HG03139 (cell line): ENCODE data around the gene PGBD5.

Experiments used
- ATAC-seq: cut with Tn5 transposase; IDR thresholded peaks from one replicate; pipeline ENCODE4 v1.9.1; 2021; ENCODE audit not compliant: unreplicated experiment

The PGBD5 gene

DNA sequence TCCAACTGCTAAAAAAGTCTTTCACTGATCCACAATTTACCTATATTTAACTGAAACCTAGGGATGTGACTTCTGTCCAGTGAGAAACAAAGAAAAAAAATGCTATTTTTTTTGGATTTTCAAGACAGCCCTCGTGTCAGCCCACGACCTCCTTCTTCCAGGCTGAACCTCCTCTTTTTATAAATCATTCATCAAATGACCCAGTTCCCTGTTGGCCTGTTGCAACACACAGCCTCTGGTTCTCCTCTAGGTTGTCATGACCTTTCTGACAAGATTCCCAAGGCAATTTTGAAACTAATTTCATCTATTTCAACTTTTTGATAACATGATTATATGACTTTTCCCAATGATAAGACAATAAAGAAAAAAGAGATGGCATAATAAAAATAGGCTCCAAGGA lies 74.6 kb downstream of the PGBD5 start:
- no peak for ATAC-seq

DNA sequence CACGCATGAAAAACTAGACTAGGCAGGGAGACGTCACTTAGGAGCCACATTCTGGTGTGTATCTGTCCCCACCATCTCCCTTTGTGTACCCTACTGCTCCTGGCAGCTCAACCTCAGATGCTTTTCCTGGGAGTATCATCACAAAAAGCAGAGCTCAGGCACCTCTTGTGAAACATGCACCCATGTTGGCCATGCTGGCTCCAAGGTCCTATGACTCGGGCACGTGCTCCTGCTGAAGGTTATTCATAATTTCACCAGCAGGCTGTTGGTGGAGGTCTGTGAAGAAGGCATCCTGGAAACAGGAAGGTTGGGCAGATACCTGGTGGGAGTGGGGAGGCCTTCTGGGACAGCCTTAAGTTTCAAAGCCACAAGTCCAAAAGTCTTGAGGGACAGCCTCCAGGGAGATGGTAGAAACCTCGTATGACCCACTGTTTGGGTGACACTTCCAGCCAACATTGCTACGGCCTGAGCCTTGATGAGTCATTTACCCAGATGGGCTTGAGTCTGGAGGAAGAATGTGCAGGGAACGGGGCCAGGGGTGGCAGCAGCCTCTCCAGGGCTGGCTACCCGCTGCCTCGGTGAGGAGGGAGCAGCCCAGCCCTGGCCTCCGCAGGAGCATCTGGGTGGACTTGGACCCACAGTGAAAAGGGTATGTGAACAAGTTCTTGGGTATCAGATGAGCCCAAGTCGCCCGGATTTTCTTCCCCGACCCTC lies 75.8 kb downstream of the PGBD5 start:
- no peak for ATAC-seq

GRCh38 chr1:230349020-230349393 lies 77.1 kb downstream of the PGBD5 start:
- ATAC-seq, result no peak

- no peak for ATAC-seq
Observed at GRCh38 chr1:230348386-230349019, 77.6 kb downstream of the PGBD5 start.

DNA sequence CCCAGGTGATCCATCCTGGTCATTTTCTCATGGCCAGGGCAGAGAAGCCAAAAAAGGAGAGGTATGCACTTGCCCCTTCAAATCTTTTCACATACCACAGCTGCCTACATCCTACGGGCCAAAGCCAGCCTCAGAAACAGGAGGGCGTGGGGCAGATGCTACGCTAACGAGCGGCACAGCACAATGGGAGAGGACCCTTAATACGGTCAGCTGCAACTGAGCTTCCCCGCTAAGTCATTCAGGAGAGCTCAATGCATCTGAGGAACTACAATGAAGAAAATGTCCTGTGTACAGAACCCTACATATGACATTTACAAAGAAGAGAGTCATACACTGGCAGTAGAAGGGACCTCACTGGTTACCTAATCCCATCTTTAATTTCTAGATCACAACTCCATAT lies 78.2 kb downstream of the PGBD5 start:
- no peak for ATAC-seq

- ATAC-seq, result no peak
Observed at GRCh38 chr1:230345139-230345885, 80.8 kb downstream of the PGBD5 start.

DNA sequence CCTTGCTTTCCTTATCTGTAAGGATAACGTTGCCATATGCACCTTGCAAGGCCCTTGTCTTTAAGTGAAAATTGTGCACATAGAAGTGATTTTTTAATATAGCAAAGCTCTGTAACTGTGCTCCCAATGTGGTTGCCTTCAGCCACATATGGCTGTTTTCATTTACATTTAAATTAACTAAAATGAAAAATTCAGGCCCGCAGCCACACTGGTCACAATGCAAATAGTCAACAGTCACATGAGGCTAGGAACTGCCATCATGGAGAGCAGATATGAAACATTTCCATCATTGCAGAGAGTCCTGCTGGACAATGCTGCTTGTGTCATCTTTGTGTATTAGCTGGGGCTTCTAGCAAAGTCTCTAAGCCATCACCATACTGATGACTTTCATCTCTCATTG lies 83.4 kb downstream of the PGBD5 start:
- ATAC-seq, result no peak

DNA sequence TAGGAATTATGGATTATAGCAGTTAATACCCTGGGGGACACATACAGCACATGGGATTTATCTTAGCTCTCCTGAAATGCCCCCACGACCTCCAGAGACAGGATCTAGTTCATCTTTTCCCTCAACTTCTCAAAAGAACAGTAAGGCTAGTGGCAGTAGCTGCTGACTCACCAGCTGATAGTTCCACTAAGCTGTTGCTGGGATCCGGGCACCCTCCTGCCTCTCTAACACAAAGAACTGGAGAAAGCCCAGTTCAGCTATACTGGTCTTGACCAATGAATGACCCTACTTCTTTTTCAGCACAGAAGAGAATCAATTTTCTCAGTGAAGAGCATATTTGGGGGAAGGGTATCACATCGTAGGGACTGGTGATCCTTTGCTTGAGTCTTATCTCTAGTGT lies 84.1 kb downstream of the PGBD5 start:
- no peak for ATAC-seq

DNA sequence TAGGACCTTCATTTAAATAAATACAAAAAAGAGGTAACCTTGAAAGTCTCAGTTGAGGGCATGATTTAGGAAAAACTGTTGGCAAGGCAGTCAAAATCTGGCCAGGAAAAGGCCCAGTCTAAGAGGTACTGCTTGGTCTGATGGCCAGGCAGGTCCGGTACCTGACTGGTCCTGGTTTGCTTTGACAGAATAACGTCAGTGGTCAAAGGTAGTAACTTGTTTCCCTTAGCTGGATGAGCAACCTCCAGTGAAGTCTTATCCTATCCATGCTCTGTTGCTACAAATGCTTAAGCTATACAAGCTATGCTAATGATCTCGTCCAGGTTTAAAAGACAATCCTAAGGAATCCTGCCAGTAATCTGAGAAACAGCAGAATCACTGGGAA lies 85.0 kb downstream of the PGBD5 start:
- ATAC-seq, result no peak

GRCh38 chr1:230340526-230341161 lies 85.5 kb downstream of the PGBD5 start:
- ATAC-seq, result no peak

- ATAC-seq, result no peak
Observed at GRCh38 chr1:230339033-230339432, 87.1 kb downstream of the PGBD5 start.

DNA sequence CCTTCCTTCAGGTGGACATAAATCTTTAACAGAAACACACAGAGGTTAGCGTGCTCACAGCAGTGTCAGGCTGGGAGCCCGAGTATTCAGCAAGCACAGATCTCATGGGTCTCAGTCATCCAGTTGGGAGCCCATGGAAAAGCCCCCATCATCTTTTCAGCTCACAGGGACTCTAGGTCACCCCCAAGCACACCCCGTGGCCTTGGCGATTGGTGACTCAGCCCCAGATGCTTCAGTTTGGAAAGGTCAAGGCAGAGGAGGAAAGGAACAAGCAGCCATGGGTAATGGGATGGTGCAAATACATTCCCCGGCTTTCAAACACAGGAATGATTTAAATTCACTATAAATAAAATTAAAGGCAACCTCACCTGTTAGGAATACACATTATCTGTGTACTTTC lies 88.9 kb downstream of the PGBD5 start:
- ATAC-seq, result no peak

- ATAC-seq, result no peak
Observed at GRCh38 chr1:230335861-230336522, 90.1 kb downstream of the PGBD5 start.

- no peak for ATAC-seq
Observed at GRCh38 chr1:230334447-230334837, 91.7 kb downstream of the PGBD5 start.

DNA sequence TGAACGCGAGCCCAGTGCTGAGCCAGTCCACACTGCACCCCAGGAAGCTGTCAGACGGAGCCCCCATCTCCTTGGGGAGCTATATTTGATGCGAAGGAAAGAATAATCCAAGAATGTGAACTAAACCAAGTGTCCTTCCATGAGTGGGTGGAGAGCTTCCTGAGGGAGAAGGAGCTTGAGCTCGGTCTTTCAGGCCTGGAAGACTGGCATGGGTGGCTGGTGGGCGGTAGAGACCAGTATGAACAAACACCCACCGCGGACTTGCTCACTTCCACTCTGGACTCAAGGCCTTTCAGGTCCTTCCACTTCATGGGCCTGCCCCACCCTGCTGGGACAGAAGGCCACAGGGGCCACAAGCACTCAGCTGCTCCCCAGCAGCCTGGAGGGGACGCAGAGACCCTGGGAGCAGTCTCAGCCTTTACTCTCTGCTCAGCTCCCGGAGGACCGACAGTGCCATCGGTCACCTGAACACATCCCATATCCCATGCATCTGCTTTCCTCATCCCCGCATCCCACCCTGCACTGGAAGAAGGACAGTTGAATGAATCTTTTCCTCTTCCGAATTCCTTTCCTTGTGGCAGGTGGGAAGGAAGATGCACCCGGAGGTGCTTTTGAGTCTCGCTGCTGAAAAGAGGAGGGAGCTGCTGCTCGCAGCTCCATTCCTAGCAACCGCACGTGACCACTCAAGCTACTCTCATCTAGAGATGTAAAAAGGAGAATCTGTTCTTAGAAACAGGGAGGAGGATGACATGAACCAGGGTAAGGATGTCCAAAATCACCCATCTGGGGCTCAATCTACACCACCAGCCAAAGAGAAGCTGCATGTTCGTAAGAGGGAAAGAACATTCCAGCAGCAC lies 92.3 kb downstream of the PGBD5 start:
- no peak for ATAC-seq

GRCh38 chr1:230332575-230333066 lies 93.5 kb downstream of the PGBD5 start:
- no peak for ATAC-seq

GRCh38 chr1:230332061-230332460 lies 94.1 kb downstream of the PGBD5 start:
- no peak for ATAC-seq

GRCh38 chr1:230330157-230330556 lies 96.0 kb downstream of the PGBD5 start:
- ATAC-seq, result no peak

GRCh38 chr1:230328342-230329015 lies 97.7 kb downstream of the PGBD5 start:
- ATAC-seq, result no peak

DNA sequence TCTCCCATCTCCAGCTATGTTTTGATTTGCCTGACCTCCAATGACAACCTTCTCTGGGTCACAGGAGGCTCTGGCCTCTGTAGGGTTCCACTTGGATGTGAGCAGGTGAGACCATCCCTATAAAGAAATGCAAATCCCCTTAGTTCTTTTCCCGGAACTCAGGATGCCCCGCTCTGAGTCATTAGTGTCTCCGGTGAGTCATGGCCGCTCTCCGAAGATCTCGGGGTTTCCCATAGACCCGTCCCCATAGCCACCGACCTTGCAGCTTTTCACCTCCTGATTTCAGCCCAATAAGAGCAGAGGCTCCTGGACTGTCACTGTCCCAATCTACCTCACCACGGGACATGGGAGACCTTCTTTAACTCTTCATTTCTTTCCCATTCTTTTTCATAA lies 98.2 kb downstream of the PGBD5 start:
- ATAC-seq, result no peak
